ENCODE data around the gene SBNO2.

The SBNO2 gene

GRCh38 chr19:1105008-1105872 lies 68.8 kb downstream of the SBNO2 start:
- no peak for DNase-seq

- peak; percentile 65 for DNase-seq
Measured at GRCh38 chr19:1104311-1105007, 69.6 kb downstream of the SBNO2 start.

GRCh38 chr19:1103708-1104310 lies 70.3 kb downstream of the SBNO2 start, which contains the start of gene GPX4:
Gene GPX4, plus strand, starts transcription at chr19:1103994. Its CDS starts 50 bp downstream, at chr19:1104044.
- peak; percentile 99 for DNase-seq

GRCh38 chr19:1103132-1103707 lies 70.8 kb downstream of the SBNO2 start:
- peak; percentile 23 for DNase-seq

- peak; percentile 27 for DNase-seq
Measured at GRCh38 chr19:1102407-1103131, 71.5 kb downstream of the SBNO2 start.

GRCh38 chr19:1101337-1101698 lies 72.8 kb downstream of the SBNO2 start:
- peak; percentile 72 for DNase-seq

- peak; percentile 3 for DNase-seq
Measured at GRCh38 chr19:1098177-1099051, 75.7 kb downstream of the SBNO2 start.

GRCh38 chr19:1097810-1098176 lies 76.3 kb downstream of the SBNO2 start:
- no peak for DNase-seq

GRCh38 chr19:1094978-1095701 lies 78.9 kb downstream of the SBNO2 start, which contains the start of gene POLR2E:
Gene POLR2E, minus strand, starts transcription at chr19:1095375. Its CDS starts 60 bp downstream, at chr19:1095315.
- DNase-seq, result peak; percentile 98

- DNase-seq, result no peak
Measured at GRCh38 chr19:1094655-1094977, 79.5 kb downstream of the SBNO2 start.

GRCh38 chr19:1093811-1094553 lies 80.1 kb downstream of the SBNO2 start:
- no peak for DNase-seq

GRCh38 chr19:1093330-1093729 lies 80.7 kb downstream of the SBNO2 start:
- DNase-seq, result no peak

GRCh38 chr19:1091544-1092175 lies 82.4 kb downstream of the SBNO2 start:
- DNase-seq, result no peak

GRCh38 chr19:1090731-1091543 lies 83.1 kb downstream of the SBNO2 start:
- DNase-seq, result no peak

GRCh38 chr19:1089891-1090290 lies 84.2 kb downstream of the SBNO2 start:
- DNase-seq, result peak; percentile 12

GRCh38 chr19:1089126-1089771 lies 84.8 kb downstream of the SBNO2 start:
- DNase-seq, result no peak

- DNase-seq, result no peak
Measured at GRCh38 chr19:1088416-1089010, 85.6 kb downstream of the SBNO2 start.

Measured in hematopoietic multipotent progenitor cell treated with erythropoietin and hydrocortisone succinate and interleukin-3 and kit ligand, for 8 days (in vitro differentiated cells).